HuH-7 (cell line): Measurements from ENCODE around the gene TUBA4A.
A peak's percentile ranks its signal among the peaks of the same experiment; 100 is the strongest.

Source experiments
- DNase-seq: peaks from one replicate; pipeline ENCODE4 v3.0.0; 2011; ENCODE audit warnings: low spot score

TUBA4A gene

GRCh38 chr2:219286436-219287115 is 32.9 kb upstream of the TUBA4A start:
- no peak for DNase-seq

GRCh38 chr2:219285894-219286425 is 32.2 kb upstream of the TUBA4A start:
- DNase-seq, result no peak

GRCh38 chr2:219285373-219285735 is 31.6 kb upstream of the TUBA4A start:
- no peak for DNase-seq

GRCh38 chr2:219284501-219285372 is 31.0 kb upstream of the TUBA4A start:
- no peak for DNase-seq

GRCh38 chr2:219282943-219283581 is 29.3 kb upstream of the TUBA4A start:
- DNase-seq, result no peak

- no peak for DNase-seq
Observed at GRCh38 chr2:219282375-219282774, 28.7 kb upstream of the TUBA4A start.

GRCh38 chr2:219281588-219281987 is 27.9 kb upstream of the TUBA4A start:
- DNase-seq, result no peak

GRCh38 chr2:219280651-219281050 is 26.9 kb upstream of the TUBA4A start:
- DNase-seq, result no peak

- DNase-seq, result peak; percentile 44
Observed at GRCh38 chr2:219279916-219280516, 26.3 kb upstream of the TUBA4A start.

GRCh38 chr2:219279151-219279915 is 25.6 kb upstream of the TUBA4A start, which contains the start of gene DNAJB2:
DNAJB2 (plus strand) TSS chr2:219279366; CDS start chr2:219279834, 468 bp downstream.
- peak; percentile 99 for DNase-seq

- DNase-seq, result no peak
Observed at GRCh38 chr2:219278655-219279150, 25.0 kb upstream of the TUBA4A start.

GRCh38 chr2:219277703-219278654 is 24.3 kb upstream of the TUBA4A start:
- peak; percentile 84 for DNase-seq

GRCh38 chr2:219274361-219274921 is 20.7 kb upstream of the TUBA4A start:
- DNase-seq, result no peak

GRCh38 chr2:219273937-219274336 is 20.2 kb upstream of the TUBA4A start:
- no peak for DNase-seq

- DNase-seq, result no peak
Observed at GRCh38 chr2:219272995-219273394, 19.3 kb upstream of the TUBA4A start.

GRCh38 chr2:219272356-219272755 is 18.6 kb upstream of the TUBA4A start:
- DNase-seq, result no peak

GRCh38 chr2:219271021-219271420 is 17.3 kb upstream of the TUBA4A start:
- no peak for DNase-seq

GRCh38 chr2:219270055-219270372 is 16.3 kb upstream of the TUBA4A start:
- no peak for DNase-seq

GRCh38 chr2:219269362-219270054 is 15.8 kb upstream of the TUBA4A start:
- no peak for DNase-seq
